Measurements from ENCODE around the gene ADIPOR2.

Gene ADIPOR2

GRCh38 chr12:1800401-1801302 is 109.8 kb downstream of the ADIPOR2 start:
- peak; percentile 2 for DNase-seq

- no peak for DNase-seq
Measured at GRCh38 chr12:1801303-1801975, 110.6 kb downstream of the ADIPOR2 start.

- no peak for DNase-seq
Measured at GRCh38 chr12:1803736-1804135, 112.9 kb downstream of the ADIPOR2 start.

GRCh38 chr12:1804545-1805332 is 113.9 kb downstream of the ADIPOR2 start:
- peak; percentile 90 for DNase-seq

GRCh38 chr12:1805441-1806081 is 114.7 kb downstream of the ADIPOR2 start:
- no peak for DNase-seq

- no peak for DNase-seq
Measured at GRCh38 chr12:1806301-1807086, 115.6 kb downstream of the ADIPOR2 start.

- DNase-seq, result no peak
Measured at GRCh38 chr12:1807087-1807860, 116.4 kb downstream of the ADIPOR2 start.

- no peak for DNase-seq
Measured at GRCh38 chr12:1808036-1808797, 117.3 kb downstream of the ADIPOR2 start.

- no peak for DNase-seq
Measured at GRCh38 chr12:1808798-1809480, 118.1 kb downstream of the ADIPOR2 start.

- no peak for DNase-seq
Measured at GRCh38 chr12:1809591-1810190, 118.8 kb downstream of the ADIPOR2 start.

- no peak for DNase-seq
Measured at GRCh38 chr12:1810201-1810930, 119.5 kb downstream of the ADIPOR2 start.

GRCh38 chr12:1810931-1811280 is 120.0 kb downstream of the ADIPOR2 start:
- DNase-seq, result no peak

GRCh38 chr12:1811281-1811947 is 120.5 kb downstream of the ADIPOR2 start:
- peak; percentile 62 for DNase-seq

GRCh38 chr12:1811948-1812291 is 121.0 kb downstream of the ADIPOR2 start:
- no peak for DNase-seq

GRCh38 chr12:1812650-1813302 is 121.9 kb downstream of the ADIPOR2 start:
- DNase-seq, result no peak

- DNase-seq, result no peak
Measured at GRCh38 chr12:1814266-1814665, 123.4 kb downstream of the ADIPOR2 start.

GRCh38 chr12:1815108-1815507 is 124.2 kb downstream of the ADIPOR2 start:
- no peak for DNase-seq

All from activated CD4-positive, alpha-beta T cell treated with anti-CD3 and anti-CD28 coated beads for 48 hours (primary cell).